HG02938 (cell line): ENCODE data around the gene ERBB2.
A peak's percentile ranks its signal among the peaks of the same experiment; 100 is the strongest.
"Not testable (repeated sequence)": the region's sequence is repeated elsewhere in the genome, so short reads cannot be mapped to it uniquely, and the experiment has no call there.

Experiments used
- ATAC-seq: cut with Tn5 transposase; IDR thresholded peaks from one replicate; pipeline ENCODE4 v1.9.1; 2021; ENCODE audit warnings: mild to moderate bottlenecking, moderate library complexity; ENCODE audit not compliant: unreplicated experiment

ERBB2 gene

GRCh38 chr17:39756380-39757079 is 56.7 kb downstream of the ERBB2 start:
- no peak for ATAC-seq

GRCh38 chr17:39757176-39757662 is 57.4 kb downstream of the ERBB2 start:
- ATAC-seq, result no peak

DNA sequence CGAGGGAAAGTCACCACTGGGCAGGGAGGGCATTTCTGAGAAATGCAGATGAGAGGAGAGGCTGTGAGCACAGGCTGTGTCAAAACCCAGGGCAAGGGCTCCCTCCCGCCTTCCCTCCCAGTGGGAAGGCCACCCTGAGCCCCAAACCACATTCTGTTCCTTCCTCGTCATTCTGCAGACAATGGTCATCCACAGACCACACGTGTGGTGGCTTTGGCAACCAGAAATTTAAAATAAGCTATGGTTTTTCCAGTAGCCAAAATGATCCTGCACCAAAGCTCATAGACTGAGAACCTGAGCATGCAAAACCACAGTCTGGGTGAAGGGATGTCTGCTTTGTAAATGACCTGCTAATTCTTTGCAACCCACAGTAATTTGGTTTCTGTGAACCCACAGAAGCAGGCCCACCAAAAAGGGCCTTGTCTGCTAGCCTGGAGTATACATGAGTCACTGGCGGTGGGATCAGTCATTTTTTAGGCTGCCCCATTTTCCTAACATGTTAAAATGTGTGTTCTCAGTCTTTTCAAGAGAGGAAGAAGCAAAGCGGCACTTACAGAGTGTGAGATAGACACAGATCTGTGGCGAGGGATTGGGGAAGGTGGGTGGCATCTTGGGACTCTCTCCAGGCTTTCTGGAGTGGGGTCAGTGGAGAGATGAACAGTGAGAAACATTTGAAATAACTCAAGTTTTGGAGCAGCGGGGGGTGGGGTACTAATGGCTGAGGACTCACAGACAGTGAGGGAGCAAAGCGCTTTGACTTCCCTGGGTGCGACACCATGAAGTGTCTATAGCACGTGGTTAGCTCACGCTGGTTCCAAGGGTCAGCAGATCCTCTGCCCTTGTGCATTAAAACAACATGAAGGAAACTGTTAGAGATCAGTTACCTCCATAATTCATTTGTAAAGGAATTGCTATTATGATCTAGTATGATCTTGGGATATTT is 58.3 kb downstream of the ERBB2 start:
- ATAC-seq, result no peak

- no peak for ATAC-seq
These were observed 59.3 kb downstream of the ERBB2 start for GRCh38 chr17:39759204-39759603.

DNA sequence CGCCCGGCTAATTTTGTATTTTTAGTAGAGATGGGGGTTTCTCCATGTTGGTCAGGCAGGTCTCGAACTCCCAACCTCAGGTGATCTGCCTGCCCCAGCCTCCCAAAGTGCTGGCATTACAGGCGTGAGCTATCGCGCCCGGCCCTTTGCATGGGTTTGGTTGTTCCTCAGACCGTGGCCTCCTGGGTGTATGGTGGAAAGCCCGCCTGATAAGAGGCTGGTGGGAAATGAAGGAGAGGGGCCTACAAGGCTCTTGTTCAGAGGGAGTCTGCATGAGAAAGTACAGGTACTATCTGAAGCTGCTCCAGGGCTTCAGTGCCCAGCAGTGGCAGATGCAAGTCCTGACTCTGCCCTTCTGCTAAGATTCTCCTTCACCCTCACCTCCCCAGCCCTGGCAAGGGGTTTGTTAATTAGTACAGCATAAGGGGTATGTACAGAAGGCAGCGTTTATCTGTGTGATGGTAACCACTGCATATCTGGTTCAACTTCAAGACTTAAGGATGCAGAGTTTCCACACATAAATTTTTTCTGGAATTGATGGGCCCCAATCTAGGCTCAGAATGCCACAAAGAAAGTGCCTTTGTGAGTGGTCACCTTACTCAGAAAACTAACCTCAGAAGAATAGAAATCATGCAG is 62.1 kb downstream of the ERBB2 start:
- no peak for ATAC-seq

GRCh38 chr17:39763051-39763820 is 63.4 kb downstream of the ERBB2 start:
- no peak for ATAC-seq

DNA sequence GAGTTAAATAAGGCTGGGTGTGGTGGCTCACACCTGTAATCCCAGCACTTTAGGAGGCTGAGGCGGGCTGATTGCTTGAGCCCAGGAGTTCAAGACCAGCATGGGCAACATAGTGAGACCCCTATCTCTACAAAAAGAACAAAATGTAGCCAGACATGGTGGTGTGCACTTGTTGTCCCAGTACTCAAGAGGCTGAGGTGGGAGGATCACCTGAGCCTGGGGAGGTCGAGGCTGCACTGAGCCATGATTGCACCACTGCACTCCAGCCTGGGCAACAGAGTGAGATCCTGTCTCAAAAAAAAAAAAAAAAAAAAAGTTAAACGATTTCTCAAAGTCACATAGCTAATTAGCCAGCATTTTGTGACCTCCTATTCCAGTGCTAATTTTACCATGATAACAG is 64.3 kb downstream of the ERBB2 start:
- not testable (repeated sequence) for ATAC-seq

DNA sequence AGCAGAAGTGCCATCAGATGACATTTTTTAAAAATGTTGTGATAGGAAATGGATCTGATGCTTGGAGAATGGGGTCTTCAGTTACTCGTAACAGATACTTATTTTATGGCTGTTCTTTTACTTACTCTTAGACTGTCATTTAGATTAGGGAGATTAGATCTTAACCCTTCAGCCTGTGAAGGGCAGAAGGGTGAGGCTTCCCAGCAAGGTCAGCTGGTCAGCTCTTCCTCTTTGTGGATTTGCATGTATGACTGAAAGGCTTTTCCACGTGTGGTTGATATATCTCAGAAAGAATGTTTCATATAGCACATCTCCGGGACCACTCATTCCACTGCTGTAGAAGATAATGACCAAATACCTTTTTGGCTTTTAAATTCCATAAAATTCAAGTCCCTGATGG is 65.3 kb downstream of the ERBB2 start:
- ATAC-seq, result no peak

GRCh38 chr17:39765766-39766165 is 65.9 kb downstream of the ERBB2 start:
- ATAC-seq, result no peak

- no peak for ATAC-seq
These were observed 67.3 kb downstream of the ERBB2 start for GRCh38 chr17:39767147-39767546.

DNA sequence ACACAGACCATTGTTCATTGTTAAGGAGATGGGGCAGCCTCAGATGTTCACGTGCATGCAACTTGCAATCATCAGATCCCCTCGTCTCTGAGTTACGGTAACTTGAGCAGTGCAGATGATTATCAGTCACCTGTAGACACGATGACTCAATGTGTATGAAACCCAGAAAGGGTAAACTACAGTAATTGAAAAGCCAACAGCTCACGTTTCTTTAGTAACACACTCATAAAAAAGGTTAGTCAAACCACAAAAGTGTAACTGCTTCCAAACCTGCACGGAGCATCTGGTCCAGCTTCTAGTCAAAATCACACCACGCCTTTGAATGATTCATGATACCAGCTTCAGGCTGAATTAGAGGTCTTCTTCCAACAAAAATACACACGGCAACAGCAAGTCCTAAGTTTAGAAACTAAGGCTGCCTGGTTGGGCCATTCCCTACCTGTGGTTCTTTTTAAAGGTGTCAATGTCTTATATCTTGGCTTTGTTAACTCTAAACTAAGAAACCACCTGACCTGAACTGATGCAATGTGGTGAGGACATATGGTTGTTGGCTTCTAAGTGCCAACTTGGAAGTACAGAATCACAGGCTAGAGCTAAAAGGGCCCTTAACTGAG is 70.2 kb downstream of the ERBB2 start:
- ATAC-seq, result peak; percentile 41

- ATAC-seq, result no peak
These were observed 72.6 kb downstream of the ERBB2 start for GRCh38 chr17:39772415-39772814.

DNA sequence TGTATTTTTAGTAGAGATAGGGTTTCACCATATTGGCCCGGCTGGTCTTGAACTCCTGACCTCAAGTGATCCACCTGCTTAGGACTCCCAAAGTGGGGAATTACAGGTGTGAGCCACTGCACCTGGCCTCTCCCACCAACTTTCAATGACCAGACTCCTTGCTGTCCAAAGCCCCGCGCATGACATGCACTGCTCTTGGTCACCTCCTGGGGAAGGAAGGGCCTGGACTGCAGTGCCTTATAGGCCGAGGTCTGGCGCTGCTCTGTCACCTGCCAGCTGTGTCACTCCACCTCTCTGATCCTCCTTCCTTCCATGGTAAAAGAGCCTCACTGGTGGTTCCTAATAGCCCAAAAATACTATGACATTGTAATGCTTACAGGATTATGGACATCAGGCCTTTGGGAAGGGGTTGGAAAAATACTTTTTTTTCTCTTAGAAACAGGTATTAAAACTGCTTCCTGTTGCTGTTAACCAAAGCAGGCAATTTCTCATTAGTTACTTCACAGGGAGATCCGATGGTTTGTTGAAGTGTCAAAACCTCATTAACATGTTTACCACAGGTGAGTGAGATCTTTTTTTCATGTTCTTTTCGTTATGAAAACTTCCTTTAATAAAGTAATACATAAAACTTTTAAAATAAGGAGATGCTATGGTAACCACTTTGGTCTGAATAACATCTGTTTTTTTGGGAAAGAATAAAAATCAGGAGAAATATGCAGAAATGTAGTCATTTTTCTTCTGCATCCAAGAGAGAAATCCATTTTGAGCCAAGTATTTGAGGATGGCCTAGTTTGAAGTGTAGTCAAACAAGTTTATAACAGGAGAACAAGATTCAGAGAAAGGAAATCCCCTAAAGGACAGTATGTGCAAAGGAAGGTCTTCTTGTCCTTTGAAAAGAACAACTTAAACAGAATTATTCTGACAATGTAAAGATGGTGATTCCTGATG is 73.4 kb downstream of the ERBB2 start:
- no peak for ATAC-seq

GRCh38 chr17:39774047-39774446 is 74.2 kb downstream of the ERBB2 start:
- no peak for ATAC-seq

- ATAC-seq, result no peak
These were observed 75.2 kb downstream of the ERBB2 start for GRCh38 chr17:39775031-39775430.

DNA sequence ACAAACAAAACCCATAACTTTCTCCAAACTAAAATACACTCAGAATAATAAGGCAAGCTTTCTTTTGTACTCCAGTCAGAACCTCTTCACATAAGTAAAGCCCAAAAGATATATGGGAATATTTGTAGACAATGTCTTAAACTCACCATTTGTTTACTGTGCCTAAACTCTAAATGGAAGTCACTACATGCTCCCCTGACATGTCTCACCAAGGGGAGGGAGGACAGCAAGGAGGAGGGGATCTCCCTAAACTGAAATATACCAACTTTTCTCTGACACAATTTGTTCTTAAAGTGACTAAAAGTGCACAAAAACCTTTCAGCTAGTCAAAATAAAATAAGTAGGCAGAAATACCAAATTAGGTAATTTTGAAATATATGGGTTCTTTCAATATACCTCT is 76.4 kb downstream of the ERBB2 start:
- no peak for ATAC-seq

- ATAC-seq, result peak; percentile 42
These were observed 77.9 kb downstream of the ERBB2 start for GRCh38 chr17:39777534-39778365.
